Gastroesophageal sphincter (tissue), 3 donors: ENCODE measurements around the gene MTA1.

Experiments
- CTCF ChIP-seq, 4 experiments: fragments of 200-600 bp in 2 of 4; fragments of 450-650 bp in 2 of 4; sonication (generic) in 1 of 4; IDR thresholded peaks; one replicate each; pipeline ENCODE4 v1.5.1; 2017 to 2019; ENCODE audit warnings: antibody characterized with exemption in 4 of 4, mild to moderate bottlenecking in 2 of 4, moderate library complexity in 2 of 4
- EP300 ChIP-seq: sonication (generic); formaldehyde crosslinking; IDR thresholded peaks from one replicate; pipeline ENCODE4 v1.6.1; 2017; ENCODE audit warnings: antibody characterized with exemption, mild to moderate bottlenecking
- POLR2A ChIP-seq, 2 donors: fragments of 450-650 bp; IDR thresholded peaks; one replicate each; pipeline ENCODE4 v1.6.1; 2017; ENCODE audit warnings: antibody characterized with exemption in 2 of 2, mild to moderate bottlenecking in 2 of 2, moderate library complexity in 1 of 2
- POLR2AphosphoS5 ChIP-seq: sonication (generic); formaldehyde crosslinking; IDR thresholded peaks from one replicate; pipeline ENCODE4 v1.6.1; 2017; ENCODE audit warnings: antibody characterized with exemption

- TF ChIP-seq EP300 (no peak), CTCF (IDR thresholded peaks at IDR 0.05) (no peak), POLR2A (IDR thresholded peaks at IDR 0.05) (no peak), POLR2AphosphoS5 (no peak)
These were observed 52.3 kb downstream of the MTA1 start for GRCh38 chr14:105471823-105472485.
